Measurements from ENCODE around the gene NCBP2. TPM values are rescaled to one million over a fixed set of nuclear protein-coding genes. Genes with fewer than 3 reads are reported as not detected.

NCBP2 gene
- total and polyA plus RNA-seq, 2 experiments from 2014 or later = 78.4 to 98.9 TPM

- Histone ChIP-seq H3F3A (replicated peaks; ENCODE audit: low read depth) (peaks cover 3% of the 10 kb centered on the region; the same call in 1 of the 2 replicates), H3K27ac (ENCODE audit: low read depth) (no peak overlapping the region), H3K4me2 (no peak overlapping the region), H3K79me2 (replicated peaks; ENCODE audit: insufficient read depth) (no peaks in the 10 kb centered on the region), H3K4me1 (ENCODE audit: insufficient read depth) (no peaks in the 10 kb centered on the region), H3K9me2 (ENCODE audit: insufficient read depth) (no peaks in the 10 kb centered on the region), H4K20me1 (replicated peaks; ENCODE audit: insufficient read depth) (no peaks in the 10 kb centered on the region), H3K36me3 (ENCODE audit: insufficient read depth) (no peaks in the 10 kb centered on the region), H2AFZ (peak overlapping the region; percentile 63; the same call in 1 of the 2 replicates), H3K4me3 (no peak overlapping the region), H3K27me3 (ENCODE audit: insufficient read depth) (no peaks in the 10 kb centered on the region)
- ATAC-seq (no peak), DNase-seq (ENCODE audit: low spot score) (no peak)
- H3K4me3 Mint-ChIP-seq = no peak overlapping the region
- peaks cover 6% of the 10 kb centered on the region for H3K27me3 Mint-ChIP-seq (ENCODE audit: insufficient read depth, low read depth, poor library complexity)
- H3K27ac Mint-ChIP-seq = no peak overlapping the region
- no peaks in the 10 kb centered on the region for H3K9me3 Mint-ChIP-seq
- H3K4me1 Mint-ChIP-seq = peaks cover 3% of the 10 kb centered on the region; the same call in 1 of the 3 replicates
- TF ChIP-seq ETS1 (IDR thresholded peaks at IDR 0.05) = no peak
- TF ChIP-seq POLR2AphosphoS5 (IDR thresholded peaks at IDR 0.05; ENCODE audit: low read depth) = no peak
- no peak for TF ChIP-seq ZNF114 (CRISPR knock-in tag; IDR thresholded peaks at IDR 0.05)
- no peak for TF ChIP-seq EZH2 (IDR thresholded peaks at IDR 0.05; ENCODE audit: low read depth, unreplicated experiment)
- TF ChIP-seq ZNF462 (CRISPR knock-in tag; IDR thresholded peaks at IDR 0.05) = no peak
- no peak for TF ChIP-seq EZH2phosphoT487 (IDR thresholded peaks at IDR 0.05; ENCODE audit: unreplicated experiment)
- no peak for TF ChIP-seq JUNB (IDR thresholded peaks at IDR 0.05; ENCODE audit: unreplicated experiment)
- no peak for TF ChIP-seq CREB1 (CRISPR knock-in tag; IDR thresholded peaks at IDR 0.05; ENCODE audit: low read depth)
- peak in 1 of 2 experiments; percentile 36; a peak in 3 of 4 replicates for TF ChIP-seq CTCF (conservative IDR thresholded peaks at IDR 0.05; ENCODE audit: low read depth in 2 of 2)
- no peaks in the 10 kb centered on the region for H3K36me3 Mint-ChIP-seq (ENCODE audit: low read depth)
These were observed 49.5 kb upstream of the NCBP2 start for GRCh38 chr3:196991581-196992460.

Data from GM23338 (cell line).